C4-2B (cell line): ENCODE data around the gene NAGPA.

ENCODE experiments used
- CTCF ChIP-seq: fragments of 450-650 bp; conservative IDR thresholded peaks from 2 replicates; pipeline ENCODE4 v1.5.1; 2017; ENCODE audit warnings: mild to moderate bottlenecking
- ZFX ChIP-seq: fragments of 450-650 bp; IDR thresholded peaks from 2 replicates; pipeline ENCODE4 v1.6.1; 2017

GRCh38 chr16:5018793-5019192 is 14.9 kb downstream of the NAGPA start:
- TF ChIP-seq CTCF (no peak), ZFX (no peak)
